Measurements from ENCODE around the gene PUM1. TPM values are rescaled to one million over a fixed set of nuclear protein-coding genes. Genes with fewer than 3 reads are reported as not detected.

Gene PUM1
- total and polyA plus RNA-seq, 2 of the 4 experiments (the other 2 are of a cell fraction) = 75.4 to 137 TPM

DNA sequence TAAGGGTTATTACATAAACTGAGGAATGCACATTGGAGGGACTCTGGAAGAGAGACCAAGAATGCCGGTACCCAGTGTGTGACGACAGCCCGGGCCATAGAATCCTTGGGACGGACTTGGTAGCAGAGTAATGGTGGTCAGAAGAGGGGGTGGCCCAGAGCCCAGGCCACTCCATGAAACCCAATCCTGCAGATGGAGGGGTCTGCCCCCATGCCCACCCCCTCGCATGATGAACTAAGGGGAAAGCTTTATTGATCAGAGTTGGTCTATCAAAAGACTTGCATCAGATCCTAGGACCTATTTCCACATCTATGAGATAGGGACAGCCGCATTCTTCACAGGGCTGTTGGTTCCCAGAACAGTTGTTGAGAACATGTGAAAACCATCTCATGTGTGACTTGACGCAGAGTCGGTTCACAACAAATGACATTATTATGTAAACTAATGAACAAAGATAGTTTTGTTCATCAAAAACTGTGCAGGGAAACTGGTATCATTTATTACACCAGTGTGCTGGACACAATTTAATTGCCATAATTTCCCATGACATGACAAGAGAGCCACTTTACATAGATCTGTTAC lies 135.5 kb downstream of the PUM1 start:
- Histone ChIP-seq H3K14ac (replicated peaks; ENCODE audit: low read depth, low read length) (no peak overlapping the region), H3K36me3 (ENCODE audit: control insufficient read depth, insufficient read depth, low read length) (peaks cover 25% of the 10 kb centered on the region), H3K4ac (ENCODE audit: low read depth, low read length) (no peak overlapping the region), H2BK20ac (ENCODE audit: low read depth, low read length) (no peak overlapping the region), H4K5ac (ENCODE audit: low read depth, low read length) (no peak overlapping the region), H4K91ac (ENCODE audit: insufficient read depth, low read depth, low read length) (no peak overlapping the region), H2AK5ac (ENCODE audit: low read depth, low read length) (no peak overlapping the region), H3K4me2 (ENCODE audit: low read depth, low read length) (no peak overlapping the region), H2BK120ac (ENCODE audit: low read depth, low read length) (no peak overlapping the region), H2BK5ac (ENCODE audit: low read depth, low read length, poor library complexity, severe bottlenecking) (no peak overlapping the region), H2AK9ac (replicated peaks; ENCODE audit: low read depth, low read length, poor library complexity) (no peak overlapping the region), H2AFZ (replicated peaks; ENCODE audit: low read length, poor library complexity) (no peak overlapping the region), H3K79me1 (ENCODE audit: low read depth in 1 of 2, low read length in 2 of 2) (peaks cover 13 to 19% of the 10 kb centered on the region in 2 experiments), H3K27ac (ENCODE audit: insufficient read depth, low read length) (no peak overlapping the region), H3K4me1 (ENCODE audit: control insufficient read depth, insufficient read depth, low read length) (peaks cover 8% of the 10 kb centered on the region), H3K23ac (ENCODE audit: low read depth, low read length) (no peak overlapping the region), H3K4me3 (ENCODE audit: insufficient read depth, low read depth, low read length) (no peak overlapping the region), H3K27me3 (ENCODE audit: control insufficient read depth, insufficient read depth, low read length) (no peaks in the 10 kb centered on the region), H3K18ac (ENCODE audit: low read depth, low read length) (no peak overlapping the region), H3K9me3 (ENCODE audit: control insufficient read depth, insufficient read depth, low read length) (no peaks in the 10 kb centered on the region), H4K20me1 (ENCODE audit: insufficient read depth, low read length) (peaks cover 28% of the 10 kb centered on the region), H2BK15ac (ENCODE audit: low read depth, low read length) (no peak overlapping the region), H3K9me1 (ENCODE audit: insufficient read depth, low read length) (peaks cover 21% of the 10 kb centered on the region), H3K9ac (ENCODE audit: low read depth, low read length) (no peak overlapping the region), H3K56ac (ENCODE audit: extremely low read depth, insufficient read depth, low read length) (no peak overlapping the region), H4K8ac (ENCODE audit: low read depth in 2 of 2, low read length in 2 of 2) (no peak overlapping the region)
- in situ Hi-C loops (cut with MboI; ENCODE audit: low sequenced_read_pairs) (no loop called here), intact Hi-C loops (cut with micrococcal nuclease) (loop anchor here (5.0 kb wide), 1 partner anchor 148 kb away; no protein-coding TSS in a partner anchor), dilution Hi-C loops (cut with HindIII; ENCODE audit: low sequenced_read_pairs, unreplicated experiment) (no loop called here)
- POLR2A ChIA-PET (ENCODE audit: unreplicated experiment) = no interaction called here
- ATAC-seq (ENCODE audit: low read depth) (0 out of 2 replicates have a peak, but pooled peaks have one; percentile 3), DNase-seq (no peak)
- TF ChIP-seq RCOR1 (IDR thresholded peaks at IDR 0.05; ENCODE audit: insufficient replicate concordance, low read length) (no peak), MAZ (IDR thresholded peaks at IDR 0.05; ENCODE audit: borderline replicate concordance, low read depth, low read length) (no peak), NFE2L2 (IDR thresholded peaks at IDR 0.05; ENCODE audit: low read depth, low read length) (no peak)
- TF ChIP-seq, protein P1, sequence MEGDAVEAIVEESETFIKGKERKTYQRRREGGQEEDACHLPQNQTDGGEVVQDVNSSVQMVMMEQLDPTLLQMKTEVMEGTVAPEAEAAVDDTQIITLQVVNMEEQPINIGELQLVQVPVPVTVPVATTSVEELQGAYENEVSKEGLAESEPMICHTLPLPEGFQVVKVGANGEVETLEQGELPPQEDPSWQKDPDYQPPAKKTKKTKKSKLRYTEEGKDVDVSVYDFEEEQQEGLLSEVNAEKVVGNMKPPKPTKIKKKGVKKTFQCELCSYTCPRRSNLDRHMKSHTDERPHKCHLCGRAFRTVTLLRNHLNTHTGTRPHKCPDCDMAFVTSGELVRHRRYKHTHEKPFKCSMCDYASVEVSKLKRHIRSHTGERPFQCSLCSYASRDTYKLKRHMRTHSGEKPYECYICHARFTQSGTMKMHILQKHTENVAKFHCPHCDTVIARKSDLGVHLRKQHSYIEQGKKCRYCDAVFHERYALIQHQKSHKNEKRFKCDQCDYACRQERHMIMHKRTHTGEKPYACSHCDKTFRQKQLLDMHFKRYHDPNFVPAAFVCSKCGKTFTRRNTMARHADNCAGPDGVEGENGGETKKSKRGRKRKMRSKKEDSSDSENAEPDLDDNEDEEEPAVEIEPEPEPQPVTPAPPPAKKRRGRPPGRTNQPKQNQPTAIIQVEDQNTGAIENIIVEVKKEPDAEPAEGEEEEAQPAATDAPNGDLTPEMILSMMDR (conservative IDR thresholded peaks at IDR 0.05; ENCODE audit: low read depth, low read length) = no peak
- WGBS, 2 experiments (ENCODE audit: extremely low coverage in 2 of 2, insufficient read length in 1 of 2) = no CpG with 5 or more reads among the region's 8 CpGs
- CTCF ChIA-PET = interaction anchor here (1.1 kb wide), 1 partner anchor 9 kb away, joined by 5 read pairs; no protein-coding TSS in a partner anchor
- BruUV-seq (replicated peaks) = no TSS peak

Measured in IMR-90 (cell line).